GM12878 (cell line): ENCODE measurements around the gene STBD1.
"Not testable (repeated sequence)": the region's sequence is repeated elsewhere in the genome, so short reads cannot be mapped to it uniquely, and the experiment has no call there.

Source experiments
- ATF7 ChIP-seq: fragments of 450-650 bp; IDR thresholded peaks from 2 replicates; pipeline ENCODE4 v1.6.1; 2016; ENCODE audit warnings: low read depth, mild to moderate bottlenecking
- CHD2 ChIP-seq: IDR thresholded peaks from 2 replicates; pipeline ENCODE4 v1.6.1; 2011; ENCODE audit warnings: low read depth, low read length, improper control_type of control experiment, borderline replicate concordance
- CTCF ChIP-seq, 3 experiments: IDR thresholded peaks in 2 of 3; conservative IDR thresholded peaks in 1 of 3; 2 replicates each; pipeline ENCODE4 v1.5.1; 2011; ENCODE audit warnings: low read depth in 3 of 3, low read length in 3 of 3, mild to moderate bottlenecking in 3 of 3, control low read depth in 2 of 3, moderate library complexity in 2 of 3, inconsistent platforms in 1 of 3, mixed read lengths in 1 of 3; ENCODE audit not compliant: control insufficient read depth in 2 of 3, insufficient read depth in 1 of 3; ENCODE audit errors: extremely low read depth in 1 of 3
- ETV6 ChIP-seq, 2 experiments: fragments of 450-650 bp in 1 of 2; IDR thresholded peaks in 1 of 2; conservative IDR thresholded peaks in 1 of 2; 2 replicates each; pipeline ENCODE4 v1.6.1; 2014; ENCODE audit warnings: antibody characterized with exemption in 1 of 2, borderline replicate concordance in 1 of 2, low read depth in 1 of 2, mild to moderate bottlenecking in 1 of 2, moderate library complexity in 1 of 2
- HDAC6 ChIP-seq: fragments of 200-600 bp; sonication (generic); IDR thresholded peaks from one replicate; pipeline ENCODE4 v1.8.0; 2017; ENCODE audit warnings: antibody characterized with exemption; ENCODE audit not compliant: unreplicated experiment
- JUND ChIP-seq: IDR thresholded peaks from 2 replicates; pipeline ENCODE4 v1.6.1; 2012; ENCODE audit warnings: low read depth, mild to moderate bottlenecking, low read length, improper control_type of control experiment, moderate library complexity
- MYC ChIP-seq: IDR thresholded peaks from 2 replicates; pipeline ENCODE4 v1.6.1; 2011; ENCODE audit warnings: mild to moderate bottlenecking, low read length, moderate library complexity, inconsistent platforms; ENCODE audit not compliant: insufficient read depth, insufficient replicate concordance, insufficient read length, severe bottlenecking
- PBX3 ChIP-seq: IDR thresholded peaks from 2 replicates; pipeline ENCODE4 v1.6.1; 2011; ENCODE audit warnings: mild to moderate bottlenecking, low read depth, low read length, moderate library complexity; ENCODE audit not compliant: insufficient replicate concordance
- POLR2A ChIP-seq: IDR thresholded peaks from 2 replicates; pipeline ENCODE4 v1.6.1; 2011; ENCODE audit warnings: low read depth, mild to moderate bottlenecking, low read length
- POLR2AphosphoS5 ChIP-seq: IDR thresholded peaks from 2 replicates; pipeline ENCODE4 v1.6.1; 2011; ENCODE audit warnings: mild to moderate bottlenecking, low read length, inconsistent platforms
- RAD21 ChIP-seq: IDR thresholded peaks from 2 replicates; pipeline ENCODE4 v1.6.1; 2011; ENCODE audit warnings: mild to moderate bottlenecking, low read depth, low read length, moderate library complexity; ENCODE audit not compliant: insufficient read depth
- RCOR1 ChIP-seq: conservative IDR thresholded peaks from 2 replicates; pipeline ENCODE4 v1.6.1; 2012; ENCODE audit warnings: low read depth, low read length, improper control_type of control experiment
- REST ChIP-seq: IDR thresholded peaks from 2 replicates; pipeline ENCODE4 v1.6.1; 2012; ENCODE audit warnings: mild to moderate bottlenecking, low read depth, low read length
- SIN3A ChIP-seq: IDR thresholded peaks from 2 replicates; pipeline ENCODE4 v1.6.1; 2012; ENCODE audit warnings: low read depth, low read length, improper control_type of control experiment

- TF ChIP-seq CTCF (IDR thresholded peaks at IDR 0.05 in 2 of 3, conservative IDR thresholded peaks at IDR 0.05 in 1 of 3; ENCODE audit: control insufficient read depth in 2 of 3, extremely low read depth in 1 of 3, insufficient read depth in 1 of 3, low read depth in 3 of 3, low read length in 3 of 3); MYC; CHD2; POLR2A; RAD21; SIN3A; REST; RCOR1; ATF7; JUND; HDAC6; POLR2AphosphoS5; PBX3; ETV6 (conservative IDR thresholded peaks at IDR 0.05 in 1 of 2, IDR thresholded peaks at IDR 0.05 in 1 of 2; ENCODE audit: borderline replicate concordance in 1 of 2, low read depth in 1 of 2): not testable (repeated sequence)
Measured at GRCh38 chr4:76287811-76288210, 18.7 kb upstream of the STBD1 start.
